GM18861 (cell line): ENCODE results near the gene ERG.

Source experiments
- ATAC-seq: cut with Tn5 transposase; IDR thresholded peaks from one replicate; pipeline ENCODE4 v1.9.1; 2021; ENCODE audit not compliant: unreplicated experiment

Gene ERG

GRCh38 chr21:38498057-38498833, at the start of gene ERG:
ERG (minus strand) TSS chr21:38498477; CDS start chr21:38498380, 97 bp downstream.
- ATAC-seq = no peak

- ATAC-seq = no peak
These were observed 46.4 kb upstream of the ERG start for GRCh38 chr21:38544661-38545060.

GRCh38 chr21:38542263-38542662, 44.0 kb upstream of the ERG start:
- ATAC-seq = no peak

GRCh38 chr21:38538353-38538752, 40.1 kb upstream of the ERG start:
- no peak for ATAC-seq

GRCh38 chr21:38534591-38534990, 36.3 kb upstream of the ERG start:
- ATAC-seq = no peak

GRCh38 chr21:38533887-38534286, 35.6 kb upstream of the ERG start:
- ATAC-seq = no peak

GRCh38 chr21:38531591-38531990, 33.3 kb upstream of the ERG start:
- ATAC-seq = no peak

- ATAC-seq = no peak
These were observed 32.8 kb upstream of the ERG start for GRCh38 chr21:38531039-38531541.

GRCh38 chr21:38527737-38528136, 29.5 kb upstream of the ERG start:
- no peak for ATAC-seq

GRCh38 chr21:38525454-38525853, 27.2 kb upstream of the ERG start:
- no peak for ATAC-seq

GRCh38 chr21:38524168-38525153, 26.2 kb upstream of the ERG start:
- ATAC-seq = no peak

- no peak for ATAC-seq
These were observed 22.2 kb upstream of the ERG start for GRCh38 chr21:38520511-38520910.

GRCh38 chr21:38511662-38512243, 13.5 kb upstream of the ERG start:
- no peak for ATAC-seq

- ATAC-seq = no peak
These were observed 12.9 kb upstream of the ERG start for GRCh38 chr21:38511198-38511597.

- ATAC-seq = no peak
These were observed 9.2 kb upstream of the ERG start for GRCh38 chr21:38507374-38507942.

- no peak for ATAC-seq
These were observed 8.5 kb upstream of the ERG start for GRCh38 chr21:38506661-38507281.

- ATAC-seq = no peak
These were observed 7.6 kb upstream of the ERG start for GRCh38 chr21:38505654-38506523.

GRCh38 chr21:38504066-38504465, 5.8 kb upstream of the ERG start:
- ATAC-seq = no peak

GRCh38 chr21:38503583-38503982, 5.3 kb upstream of the ERG start:
- no peak for ATAC-seq

- ATAC-seq = no peak
These were observed 1.8 kb upstream of the ERG start for GRCh38 chr21:38500073-38500472.
